Hepatocyte (in vitro differentiated cells): Measurements from ENCODE around the gene KIF9.
"Not testable (repeated sequence)": the region's sequence is repeated elsewhere in the genome, so short reads cannot be mapped to it uniquely, and the experiment has no call there.

Experiments
- EZH2 ChIP-seq: fragments of 200-600 bp; sonication (generic); IDR thresholded peaks from 2 replicates; pipeline ENCODE4 v1.6.1; 2016; ENCODE audit warnings: antibody characterized with exemption, mild to moderate bottlenecking, borderline replicate concordance
- TF ChIP-seq, protein P1 (sequence below): fragments of 200-600 bp; sonication (generic); IDR thresholded peaks from 2 replicates; pipeline ENCODE4 v1.5.1; 2016; ENCODE audit warnings: antibody characterized with exemption, mild to moderate bottlenecking; ENCODE audit not compliant: poor library complexity

GRCh38 chr3:47309231-47309630, 26.6 kb upstream of the KIF9 start:
- TF ChIP-seq, protein P1, sequence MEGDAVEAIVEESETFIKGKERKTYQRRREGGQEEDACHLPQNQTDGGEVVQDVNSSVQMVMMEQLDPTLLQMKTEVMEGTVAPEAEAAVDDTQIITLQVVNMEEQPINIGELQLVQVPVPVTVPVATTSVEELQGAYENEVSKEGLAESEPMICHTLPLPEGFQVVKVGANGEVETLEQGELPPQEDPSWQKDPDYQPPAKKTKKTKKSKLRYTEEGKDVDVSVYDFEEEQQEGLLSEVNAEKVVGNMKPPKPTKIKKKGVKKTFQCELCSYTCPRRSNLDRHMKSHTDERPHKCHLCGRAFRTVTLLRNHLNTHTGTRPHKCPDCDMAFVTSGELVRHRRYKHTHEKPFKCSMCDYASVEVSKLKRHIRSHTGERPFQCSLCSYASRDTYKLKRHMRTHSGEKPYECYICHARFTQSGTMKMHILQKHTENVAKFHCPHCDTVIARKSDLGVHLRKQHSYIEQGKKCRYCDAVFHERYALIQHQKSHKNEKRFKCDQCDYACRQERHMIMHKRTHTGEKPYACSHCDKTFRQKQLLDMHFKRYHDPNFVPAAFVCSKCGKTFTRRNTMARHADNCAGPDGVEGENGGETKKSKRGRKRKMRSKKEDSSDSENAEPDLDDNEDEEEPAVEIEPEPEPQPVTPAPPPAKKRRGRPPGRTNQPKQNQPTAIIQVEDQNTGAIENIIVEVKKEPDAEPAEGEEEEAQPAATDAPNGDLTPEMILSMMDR: not testable (repeated sequence)
- not testable (repeated sequence) for TF ChIP-seq EZH2
